BE2C (cell line): ENCODE results near the gene SERBP1.

ENCODE experiments used
- DNase-seq: peaks from one replicate; pipeline ENCODE4 v3.0.0-alpha.2; 2020
- H3K27me3 ChIP-seq: fragments of 250-450 bp; sonication (Bioruptor Pico); 2 replicates; pipeline ENCODE4 v1.5.1; 2020; ENCODE audit warnings: mild to moderate bottlenecking
- H3K36me3 ChIP-seq: fragments of 250-450 bp; sonication (Bioruptor Pico); 2 replicates; pipeline ENCODE4 v1.5.1; 2020; ENCODE audit warnings: mild to moderate bottlenecking
- H3K4me1 ChIP-seq: fragments of 250-450 bp; sonication (Bioruptor Pico); 2 replicates; pipeline ENCODE4 v1.5.1; 2020
- H3K4me3 ChIP-seq: 2 replicates; pipeline ENCODE4 v1.5.1; 2011; ENCODE audit warnings: low read depth, low read length
- H3K9me3 ChIP-seq: fragments of 250-450 bp; sonication (Bioruptor Pico); 2 replicates; pipeline ENCODE4 v1.5.1; 2020
- CTCF ChIP-seq: IDR thresholded peaks from 2 replicates; pipeline ENCODE4 v1.5.1; 2012; ENCODE audit warnings: mild to moderate bottlenecking, low read depth, low read length

SERBP1 gene

GRCh38 chr1:67394548-67394947, 35.7 kb downstream of the SERBP1 start:
- H3K9me3 ChIP-seq: no peaks in the 10 kb centered on the region
- no peaks in the 10 kb centered on the region for H3K27me3 ChIP-seq
- DNase-seq: no peak
- no peaks in the 10 kb centered on the region for H3K4me1 ChIP-seq
- no peak overlapping the region for H3K4me3 ChIP-seq
- H3K36me3 ChIP-seq: no peaks in the 10 kb centered on the region
- TF ChIP-seq CTCF: no peak

DNA sequence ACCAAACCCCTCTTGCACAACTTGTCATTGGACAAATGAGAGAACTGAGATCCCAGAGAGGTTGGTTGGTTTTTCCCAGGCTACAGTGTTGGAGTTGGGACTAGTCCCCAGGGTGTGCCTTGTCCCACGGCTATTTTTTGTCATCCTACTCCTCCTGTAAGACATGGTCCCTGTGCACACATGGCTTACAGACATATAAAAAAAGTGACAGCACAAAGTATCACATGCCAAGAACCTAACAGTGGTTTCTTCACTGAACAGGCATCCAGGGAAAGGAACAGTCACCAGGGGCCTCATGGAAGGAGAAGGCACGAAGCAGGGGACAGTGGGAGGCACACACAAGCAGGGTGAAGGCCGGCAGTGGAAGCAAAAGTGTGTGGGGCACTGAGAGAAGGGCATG, 36.5 kb downstream of the SERBP1 start:
- H3K36me3 ChIP-seq: no peaks in the 10 kb centered on the region
- H3K9me3 ChIP-seq: no peaks in the 10 kb centered on the region
- H3K4me3 ChIP-seq: no peak overlapping the region
- DNase-seq: no peak
- no peaks in the 10 kb centered on the region for H3K27me3 ChIP-seq
- no peak for TF ChIP-seq CTCF
- no peaks in the 10 kb centered on the region for H3K4me1 ChIP-seq

GRCh38 chr1:67393240-67393639, 37.0 kb downstream of the SERBP1 start:
- DNase-seq: no peak
- H3K27me3 ChIP-seq: no peaks in the 10 kb centered on the region
- no peak overlapping the region for H3K4me3 ChIP-seq
- H3K9me3 ChIP-seq: no peaks in the 10 kb centered on the region
- no peak for TF ChIP-seq CTCF
- no peaks in the 10 kb centered on the region for H3K36me3 ChIP-seq
- no peaks in the 10 kb centered on the region for H3K4me1 ChIP-seq

- Histone ChIP-seq H3K9me3 (no peaks in the 10 kb centered on the region), H3K27me3 (no peaks in the 10 kb centered on the region), H3K4me1 (no peaks in the 10 kb centered on the region), H3K36me3 (no peaks in the 10 kb centered on the region), H3K4me3 (no peak overlapping the region)
- no peak for DNase-seq
- no peak for TF ChIP-seq CTCF
These were observed 39.9 kb downstream of the SERBP1 start for GRCh38 chr1:67390041-67390887.

DNA sequence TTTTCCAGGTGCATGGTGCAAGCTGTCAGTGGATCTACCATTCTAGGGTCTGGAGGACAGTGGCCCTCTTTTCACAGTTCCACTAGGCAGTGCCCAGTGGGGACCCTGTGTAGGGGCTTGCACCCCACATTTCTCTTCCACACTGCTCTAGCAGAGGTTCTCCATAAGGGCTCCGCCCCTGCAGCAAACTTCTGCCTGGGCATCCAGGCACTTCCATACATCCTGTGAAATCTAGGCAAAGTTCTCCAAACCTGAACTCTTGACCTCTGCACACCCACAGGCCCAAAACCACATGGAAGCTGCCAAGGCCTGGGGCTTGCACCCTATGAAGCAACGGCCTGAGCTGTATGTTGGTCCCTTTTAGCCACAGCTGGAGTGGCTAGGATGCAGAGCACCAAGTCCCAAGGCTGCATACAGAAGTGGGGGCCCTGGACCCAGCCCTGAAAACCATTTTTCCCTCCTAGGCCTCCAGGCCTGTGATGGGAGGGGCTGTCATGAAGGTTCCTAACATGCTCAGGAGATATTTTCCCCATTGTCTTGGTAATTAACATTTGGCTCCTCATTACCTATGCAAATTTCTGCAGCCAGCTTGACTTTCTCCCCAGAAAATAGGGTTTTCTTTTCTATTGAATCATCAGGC, 46.1 kb downstream of the SERBP1 start:
- Histone ChIP-seq H3K27me3 (no peaks in the 10 kb centered on the region), H3K4me1 (no peaks in the 10 kb centered on the region), H3K36me3 (no peaks in the 10 kb centered on the region), H3K9me3 (no peaks in the 10 kb centered on the region), H3K4me3 (no peak overlapping the region)
- DNase-seq: no peak
- TF ChIP-seq CTCF: no peak

DNA sequence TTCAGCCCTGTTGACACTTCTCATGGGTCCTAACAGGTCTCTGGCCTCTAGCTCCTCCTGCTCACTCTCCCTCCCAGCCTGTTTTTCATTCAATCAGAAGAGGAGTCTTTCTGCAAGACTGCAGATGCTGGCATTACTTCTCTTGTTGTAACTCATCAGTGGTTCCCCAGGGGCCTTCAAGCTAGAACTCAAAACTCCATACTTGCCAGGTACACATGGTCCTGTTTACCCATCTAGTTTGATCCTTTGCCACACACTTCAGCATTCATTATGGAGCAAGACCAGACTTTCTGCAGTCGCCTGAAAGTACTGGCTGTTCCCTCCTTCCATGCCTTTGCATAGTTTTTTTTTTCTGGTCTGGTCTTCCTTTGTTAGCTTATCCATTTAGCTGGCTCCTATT, 47.9 kb downstream of the SERBP1 start:
- no peak for DNase-seq
- H3K36me3 ChIP-seq: no peaks in the 10 kb centered on the region
- H3K27me3 ChIP-seq: no peaks in the 10 kb centered on the region
- no peaks in the 10 kb centered on the region for H3K9me3 ChIP-seq
- H3K4me3 ChIP-seq: no peak overlapping the region
- no peak for TF ChIP-seq CTCF
- H3K4me1 ChIP-seq: no peaks in the 10 kb centered on the region
